ENCODE results near the gene TEX22. TPM values are rescaled to one million over a fixed set of nuclear protein-coding genes. Genes with fewer than 3 reads are reported as not detected.

The TEX22 gene
- total RNA-seq, 1 donor from 2014 or later: 2.0 TPM

DNA sequence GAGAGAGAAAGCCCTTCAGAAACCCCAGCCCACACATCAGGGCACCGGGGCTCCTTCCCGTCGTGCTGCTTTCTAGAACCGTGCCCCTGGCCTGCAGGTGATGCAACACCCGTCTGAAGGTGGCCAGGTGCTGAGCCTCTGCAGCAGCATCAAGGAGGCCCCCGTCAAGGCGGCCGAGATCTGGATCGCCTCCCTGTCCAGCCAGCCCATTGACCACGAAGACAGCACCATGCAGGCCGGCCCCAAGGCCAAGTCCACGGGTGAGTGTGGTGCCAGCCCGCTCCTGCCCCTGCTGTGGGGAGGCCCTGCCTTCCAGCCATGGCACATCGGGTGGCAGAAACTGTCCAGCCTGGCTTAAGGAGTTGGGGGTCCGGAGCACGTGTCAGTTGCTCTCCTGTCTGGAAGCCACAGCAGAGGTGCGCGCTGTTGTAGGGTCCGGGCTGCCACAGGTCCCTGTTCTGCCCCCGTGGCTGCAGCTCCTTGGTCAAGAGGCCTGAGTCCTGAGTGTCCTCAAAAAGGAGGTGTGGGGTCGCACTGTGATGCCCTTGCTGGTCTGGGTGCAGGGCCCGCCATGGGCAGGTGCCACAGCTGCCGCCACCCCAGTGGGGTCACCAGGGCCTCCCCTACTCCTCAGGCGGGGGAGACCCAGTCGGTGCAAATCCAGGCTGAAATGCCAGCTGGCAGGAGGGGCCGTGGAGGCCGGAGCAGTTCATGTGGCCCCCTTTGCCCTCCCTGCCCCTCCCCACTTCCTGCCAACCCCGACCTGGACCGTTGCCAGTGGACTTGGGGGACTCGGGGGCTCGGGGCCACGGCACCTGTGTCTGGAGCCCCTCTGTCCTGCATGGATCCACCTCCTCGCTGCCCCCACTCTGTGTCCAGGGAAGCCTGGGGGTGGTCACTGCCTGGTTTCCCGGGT, 31.0 kb upstream of the TEX22 start:
- no peak for ATAC-seq

DNA sequence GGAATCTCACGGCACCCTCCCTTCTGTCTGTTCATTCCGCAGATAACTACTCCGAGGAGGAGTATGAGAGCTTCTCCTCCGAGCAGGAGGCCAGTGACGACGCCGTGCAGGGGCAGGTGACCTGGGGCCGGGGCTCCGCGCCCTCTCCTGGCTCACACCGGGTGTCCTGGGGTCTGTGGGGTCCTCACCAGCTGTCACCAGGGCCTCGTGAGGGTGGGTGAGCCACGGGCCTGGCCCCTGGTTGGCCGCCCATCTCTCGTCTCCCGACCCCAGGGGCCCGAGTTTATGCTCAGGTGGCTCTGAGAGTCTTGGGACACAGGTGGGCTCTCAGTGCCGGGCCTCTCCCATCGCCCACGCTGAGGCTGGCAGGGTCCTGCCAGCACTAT, 30.3 kb upstream of the TEX22 start:
- ATAC-seq: no peak

GRCh38 chr14:105368426-105368825, 29.9 kb upstream of the TEX22 start:
- ATAC-seq: no peak

DNA sequence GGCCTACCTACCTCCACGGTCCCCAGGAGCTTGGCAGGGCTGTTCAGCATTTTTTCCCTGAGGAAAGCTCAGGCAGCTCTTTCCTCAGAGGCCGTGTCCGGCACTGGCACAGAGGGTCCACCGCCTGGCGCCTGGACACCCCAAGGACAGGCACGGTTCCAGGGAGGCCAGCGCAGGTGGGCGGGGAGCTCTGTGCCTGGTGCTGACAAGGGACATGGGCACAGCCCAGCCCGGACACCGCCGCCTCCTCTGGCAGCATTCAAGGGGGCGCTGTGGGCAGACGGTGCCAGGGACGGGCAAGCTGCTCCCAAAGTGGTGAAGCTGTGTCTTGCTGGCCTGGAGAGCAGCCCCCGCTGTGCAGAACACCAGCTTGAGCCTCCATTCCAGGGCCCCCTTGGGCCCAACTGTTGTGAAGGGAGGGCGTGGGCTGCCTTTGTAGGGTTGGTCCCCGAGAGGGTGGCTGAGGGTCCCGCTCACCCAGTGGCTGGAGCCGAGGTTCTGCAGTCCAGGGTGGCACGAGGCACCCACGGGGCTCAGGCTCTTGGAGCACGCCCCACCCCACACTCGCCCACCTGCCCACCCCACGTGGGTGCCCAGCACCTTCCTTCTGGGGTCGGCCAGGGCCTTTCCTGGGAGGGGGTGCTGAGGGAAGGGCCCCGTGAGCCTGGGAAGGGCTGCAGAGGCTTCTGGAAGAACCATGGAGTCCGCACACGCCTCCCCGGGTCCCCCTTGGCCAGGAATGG, 29.3 kb upstream of the TEX22 start:
- no peak for ATAC-seq

GRCh38 chr14:105369653-105370040, 28.7 kb upstream of the TEX22 start:
- no peak for ATAC-seq

GRCh38 chr14:105374389-105374788, 23.9 kb upstream of the TEX22 start:
- peak; percentile 31 for ATAC-seq

DNA sequence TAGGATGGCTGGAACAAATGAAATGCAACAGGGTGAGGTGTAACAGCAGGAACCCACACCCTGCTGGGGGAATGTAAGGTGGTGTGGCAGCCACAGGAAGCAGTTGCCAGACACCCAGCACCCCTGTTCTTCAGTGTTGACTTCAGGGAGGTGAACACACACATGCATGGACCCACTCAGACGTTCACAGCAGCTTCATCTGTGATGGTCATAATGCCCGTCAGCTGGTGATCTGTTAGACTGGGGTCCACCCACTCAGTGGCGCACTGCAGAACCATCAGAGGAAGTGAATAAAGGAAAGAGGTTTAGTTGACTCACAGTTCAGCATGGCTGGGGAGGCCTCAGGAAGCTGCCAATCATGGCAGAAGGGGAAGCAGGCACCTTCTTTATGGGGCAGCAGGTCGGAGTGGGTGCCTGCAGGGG, 22.7 kb upstream of the TEX22 start:
- no peak for ATAC-seq

GRCh38 chr14:105376521-105377440, 21.6 kb upstream of the TEX22 start:
- no peak for ATAC-seq

GRCh38 chr14:105377555-105378182, 20.7 kb upstream of the TEX22 start:
- no peak for ATAC-seq

GRCh38 chr14:105378199-105378598, 20.1 kb upstream of the TEX22 start:
- ATAC-seq: no peak

GRCh38 chr14:105378873-105379685, 19.3 kb upstream of the TEX22 start:
- no peak for ATAC-seq

DNA sequence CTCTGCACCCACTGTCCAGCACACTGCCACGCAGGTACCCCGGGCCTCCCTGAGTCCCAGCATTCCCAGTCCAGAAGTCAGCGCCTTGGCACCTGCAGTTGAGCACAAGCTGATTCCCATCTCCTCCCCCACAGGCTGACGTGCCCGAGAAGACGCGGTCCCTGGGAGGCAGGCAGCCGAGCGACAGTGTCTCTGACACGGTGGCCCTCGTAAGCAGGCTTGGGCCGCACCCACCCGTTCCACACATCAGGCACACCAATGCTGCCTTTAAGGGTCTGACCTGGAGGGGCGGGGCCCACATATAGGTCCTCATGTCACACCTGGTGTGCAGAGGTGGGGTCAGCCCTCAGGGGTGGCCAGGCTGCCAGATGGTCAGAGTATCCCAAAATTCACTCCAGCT, 18.4 kb upstream of the TEX22 start:
- no peak for ATAC-seq

- ATAC-seq: no peak
These were observed 17.6 kb upstream of the TEX22 start for GRCh38 chr14:105380756-105381155.

- no peak for ATAC-seq
These were observed 16.6 kb upstream of the TEX22 start for GRCh38 chr14:105381446-105382342.

DNA sequence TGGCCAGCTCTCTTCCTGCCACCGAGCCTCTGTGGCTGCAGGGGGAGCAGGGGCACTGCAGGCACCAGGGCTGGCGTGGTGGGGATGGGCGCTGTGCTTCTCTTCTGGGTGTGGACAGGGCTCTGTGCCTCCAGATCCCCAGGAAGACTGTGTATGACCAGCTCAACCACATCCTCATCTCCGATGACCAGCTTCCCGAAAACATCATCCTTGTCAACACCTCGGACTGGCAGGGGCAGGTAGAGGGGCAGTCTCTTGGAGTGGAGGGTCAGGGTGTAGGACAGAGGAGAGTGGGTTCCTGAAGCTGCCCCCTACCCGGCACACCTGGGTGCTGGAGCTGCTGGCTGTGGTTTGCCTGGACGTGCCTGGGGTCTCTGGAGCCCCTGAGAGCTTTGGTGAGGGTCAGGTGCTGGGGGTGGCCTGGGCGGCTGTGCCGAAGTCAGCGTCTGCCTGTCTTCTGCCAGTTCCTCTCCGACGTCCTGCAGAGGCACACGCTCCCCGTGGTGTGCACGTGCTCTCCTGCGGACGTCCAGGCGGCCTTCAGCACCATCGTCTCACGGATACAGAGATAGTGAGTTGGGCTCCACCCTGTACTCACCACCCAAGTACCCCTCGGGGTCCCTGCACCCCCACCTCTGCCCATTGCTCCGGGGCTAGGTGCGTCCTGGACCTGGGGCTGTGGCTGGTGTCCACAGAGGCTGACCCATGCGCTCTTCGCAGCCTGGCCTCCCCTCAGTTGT, 15.8 kb upstream of the TEX22 start:
- ATAC-seq: no peak

GRCh38 chr14:105383083-105383730, 15.1 kb upstream of the TEX22 start:
- ATAC-seq: no peak

DNA sequence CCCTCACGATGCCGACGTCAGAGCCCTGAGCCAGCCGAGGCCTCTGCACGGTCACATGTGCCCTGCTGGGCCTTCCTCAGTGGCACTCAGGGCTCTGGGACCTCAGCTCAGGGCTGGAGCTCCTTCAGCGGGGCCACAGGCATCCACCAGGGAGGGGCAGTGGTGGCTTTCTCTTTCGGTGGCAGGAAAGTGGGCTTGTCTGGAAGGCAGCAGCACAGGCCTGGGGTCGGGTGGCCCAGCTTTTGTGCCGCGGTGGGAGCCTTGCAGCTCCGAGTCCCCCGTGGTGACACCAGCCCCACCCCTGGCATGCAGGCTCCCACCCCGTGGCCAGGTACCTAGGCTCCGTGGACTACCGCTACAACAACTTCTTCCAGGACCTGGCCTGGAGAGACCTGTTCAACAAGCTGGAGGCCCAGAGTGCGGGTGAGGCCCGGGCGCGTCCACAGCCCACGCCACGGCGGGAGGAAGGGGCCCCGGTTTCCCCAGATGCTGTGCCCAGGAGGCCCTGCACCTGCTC, 14.2 kb upstream of the TEX22 start:
- peak; percentile 49 for ATAC-seq

- no peak for ATAC-seq
These were observed 13.6 kb upstream of the TEX22 start for GRCh38 chr14:105384605-105385321.
